Measurements from ENCODE around the gene PNMA8A. TPM values are rescaled to one million over a fixed set of nuclear protein-coding genes. Genes with fewer than 3 reads are reported as not detected.
A peak's percentile ranks its signal among the peaks of the same experiment; 100 is the strongest.
"Not testable (repeated sequence)": the region's sequence is repeated elsewhere in the genome, so short reads cannot be mapped to it uniquely, and the experiment has no call there.

PNMA8A gene
- total and polyA plus RNA-seq, 2 experiments from 2014 or later: 17.8 to 21.7 TPM

DNA sequence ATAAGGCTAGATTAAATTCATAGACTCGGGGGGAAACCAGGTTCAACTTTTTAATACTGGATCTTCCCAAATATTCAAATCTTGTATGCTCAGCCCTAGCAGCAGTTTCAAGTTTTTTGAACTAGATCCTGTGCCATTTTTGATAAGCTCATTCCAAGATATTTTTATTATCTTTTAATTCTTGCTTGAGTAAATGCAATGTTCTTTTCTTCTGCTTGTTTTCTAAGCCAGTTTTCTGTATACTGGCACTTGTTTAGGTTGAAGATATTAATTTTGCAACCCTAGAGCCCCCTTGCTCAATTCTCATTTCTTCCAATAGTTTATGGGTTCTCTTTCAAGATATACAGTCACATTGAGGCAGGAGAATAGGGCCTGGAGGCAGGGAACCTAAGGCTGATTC is 29.5 kb downstream of the PNMA8A start (continued):
- TF ChIP-seq CREB1 (CRISPR knock-in tag; IDR thresholded peaks at IDR 0.05; ENCODE audit: low read depth): no peak
- TF ChIP-seq, protein P1, sequence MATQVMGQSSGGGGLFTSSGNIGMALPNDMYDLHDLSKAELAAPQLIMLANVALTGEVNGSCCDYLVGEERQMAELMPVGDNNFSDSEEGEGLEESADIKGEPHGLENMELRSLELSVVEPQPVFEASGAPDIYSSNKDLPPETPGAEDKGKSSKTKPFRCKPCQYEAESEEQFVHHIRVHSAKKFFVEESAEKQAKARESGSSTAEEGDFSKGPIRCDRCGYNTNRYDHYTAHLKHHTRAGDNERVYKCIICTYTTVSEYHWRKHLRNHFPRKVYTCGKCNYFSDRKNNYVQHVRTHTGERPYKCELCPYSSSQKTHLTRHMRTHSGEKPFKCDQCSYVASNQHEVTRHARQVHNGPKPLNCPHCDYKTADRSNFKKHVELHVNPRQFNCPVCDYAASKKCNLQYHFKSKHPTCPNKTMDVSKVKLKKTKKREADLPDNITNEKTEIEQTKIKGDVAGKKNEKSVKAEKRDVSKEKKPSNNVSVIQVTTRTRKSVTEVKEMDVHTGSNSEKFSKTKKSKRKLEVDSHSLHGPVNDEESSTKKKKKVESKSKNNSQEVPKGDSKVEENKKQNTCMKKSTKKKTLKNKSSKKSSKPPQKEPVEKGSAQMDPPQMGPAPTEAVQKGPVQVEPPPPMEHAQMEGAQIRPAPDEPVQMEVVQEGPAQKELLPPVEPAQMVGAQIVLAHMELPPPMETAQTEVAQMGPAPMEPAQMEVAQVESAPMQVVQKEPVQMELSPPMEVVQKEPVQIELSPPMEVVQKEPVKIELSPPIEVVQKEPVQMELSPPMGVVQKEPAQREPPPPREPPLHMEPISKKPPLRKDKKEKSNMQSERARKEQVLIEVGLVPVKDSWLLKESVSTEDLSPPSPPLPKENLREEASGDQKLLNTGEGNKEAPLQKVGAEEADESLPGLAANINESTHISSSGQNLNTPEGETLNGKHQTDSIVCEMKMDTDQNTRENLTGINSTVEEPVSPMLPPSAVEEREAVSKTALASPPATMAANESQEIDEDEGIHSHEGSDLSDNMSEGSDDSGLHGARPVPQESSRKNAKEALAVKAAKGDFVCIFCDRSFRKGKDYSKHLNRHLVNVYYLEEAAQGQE (IDR thresholded peaks at IDR 0.05; ENCODE audit: unreplicated experiment): no peak
- TF ChIP-seq POLR2AphosphoS5 (IDR thresholded peaks at IDR 0.05; ENCODE audit: low read depth): no peak
- TF ChIP-seq EZH2phosphoT487 (IDR thresholded peaks at IDR 0.05; ENCODE audit: unreplicated experiment): no peak

DNA sequence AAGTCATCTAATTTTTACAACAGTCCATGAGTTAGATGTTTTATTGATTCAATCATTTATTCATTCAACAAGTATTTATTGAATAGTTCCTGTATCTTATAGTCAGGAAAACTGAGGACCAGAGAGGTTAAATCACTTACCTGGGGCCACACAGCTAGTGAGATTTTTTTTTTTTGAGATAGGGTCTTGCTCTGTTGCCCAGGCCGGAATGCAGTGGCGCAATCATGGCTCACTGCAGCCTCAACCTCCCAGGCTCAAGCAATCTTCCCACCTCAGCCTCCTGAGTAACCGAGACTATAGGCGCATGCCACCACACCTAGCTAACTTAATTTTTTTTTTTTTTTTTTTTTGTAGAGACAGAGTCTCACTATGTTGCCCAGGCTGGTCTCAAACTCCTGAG is 35.7 kb downstream of the PNMA8A start:
- not testable (repeated sequence) for H3F3A ChIP-seq (replicated peaks; ENCODE audit: low read depth); ATAC-seq

DNA sequence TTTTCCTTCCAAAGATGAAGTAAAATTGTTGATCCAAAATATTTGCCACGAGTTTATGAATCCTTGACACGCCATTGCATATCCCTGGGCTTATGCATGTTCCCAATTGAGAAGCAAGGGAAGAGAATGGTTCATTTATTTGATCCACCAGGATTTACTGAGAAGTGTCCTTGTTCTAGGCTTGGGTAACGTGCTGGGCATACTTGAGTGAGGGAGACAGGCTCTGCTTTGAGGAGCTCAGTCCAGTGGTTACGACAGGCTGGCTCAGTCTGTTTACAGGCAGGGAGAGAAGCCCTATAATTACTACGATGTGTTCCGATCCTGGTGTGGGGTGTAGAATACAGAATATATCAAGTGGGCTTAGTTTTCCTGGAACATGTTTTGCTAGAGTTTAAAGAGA is 36.4 kb downstream of the PNMA8A start:
- H3K27ac ChIP-seq (ENCODE audit: low read depth): no peak overlapping the region
- Mint-ChIP-seq H3K27ac (no peak overlapping the region), H3K27me3 (ENCODE audit: insufficient read depth, low read depth, poor library complexity) (no peaks in the 10 kb centered on the region), H3K9me3 (no peaks in the 10 kb centered on the region), H3K36me3 (ENCODE audit: low read depth) (no peaks in the 10 kb centered on the region), H3K4me1 (no peaks in the 10 kb centered on the region), H3K4me3 (no peak overlapping the region)
- no peaks in the 10 kb centered on the region for H3F3A ChIP-seq (replicated peaks; ENCODE audit: low read depth)
- H2AFZ ChIP-seq: peak overlapping the region; percentile 38; the same call in 1 of the 2 replicates
- H3K36me3 ChIP-seq (ENCODE audit: insufficient read depth): no peaks in the 10 kb centered on the region
- H3K79me2 ChIP-seq (replicated peaks; ENCODE audit: insufficient read depth): no peaks in the 10 kb centered on the region
- no peaks in the 10 kb centered on the region for H3K4me1 ChIP-seq (ENCODE audit: insufficient read depth)
- H3K27me3 ChIP-seq (ENCODE audit: insufficient read depth): no peaks in the 10 kb centered on the region
- H4K20me1 ChIP-seq (replicated peaks; ENCODE audit: insufficient read depth): no peaks in the 10 kb centered on the region
- DNase-seq (ENCODE audit: low spot score): no peak
- no peak overlapping the region for H3K4me3 ChIP-seq
- no peak overlapping the region for H3K4me2 ChIP-seq
- no peak for ATAC-seq
- no peaks in the 10 kb centered on the region for H3K9me2 ChIP-seq (ENCODE audit: insufficient read depth)
- TF ChIP-seq JUNB (IDR thresholded peaks at IDR 0.05; ENCODE audit: unreplicated experiment) (no peak), STAT1 (IDR thresholded peaks at IDR 0.05; ENCODE audit: unreplicated experiment) (no peak), CREB1 (CRISPR knock-in tag; IDR thresholded peaks at IDR 0.05; ENCODE audit: low read depth) (no peak), EZH2phosphoT487 (IDR thresholded peaks at IDR 0.05; ENCODE audit: unreplicated experiment) (no peak), NANOG (IDR thresholded peaks at IDR 0.05; ENCODE audit: borderline replicate concordance) (no peak), ZNF331 (CRISPR knock-in tag; IDR thresholded peaks at IDR 0.05; ENCODE audit: low read depth) (no peak), POLR2AphosphoS5 (IDR thresholded peaks at IDR 0.05; ENCODE audit: low read depth) (no peak), ZNF114 (CRISPR knock-in tag; IDR thresholded peaks at IDR 0.05) (no peak), EZH2 (IDR thresholded peaks at IDR 0.05; ENCODE audit: low read depth, unreplicated experiment) (no peak)
- TF ChIP-seq, protein P2, sequence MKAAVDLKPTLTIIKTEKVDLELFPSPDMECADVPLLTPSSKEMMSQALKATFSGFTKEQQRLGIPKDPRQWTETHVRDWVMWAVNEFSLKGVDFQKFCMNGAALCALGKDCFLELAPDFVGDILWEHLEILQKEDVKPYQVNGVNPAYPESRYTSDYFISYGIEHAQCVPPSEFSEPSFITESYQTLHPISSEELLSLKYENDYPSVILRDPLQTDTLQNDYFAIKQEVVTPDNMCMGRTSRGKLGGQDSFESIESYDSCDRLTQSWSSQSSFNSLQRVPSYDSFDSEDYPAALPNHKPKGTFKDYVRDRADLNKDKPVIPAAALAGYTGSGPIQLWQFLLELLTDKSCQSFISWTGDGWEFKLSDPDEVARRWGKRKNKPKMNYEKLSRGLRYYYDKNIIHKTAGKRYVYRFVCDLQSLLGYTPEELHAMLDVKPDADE (IDR thresholded peaks at IDR 0.05): no peak
- TF ChIP-seq, protein P3, sequence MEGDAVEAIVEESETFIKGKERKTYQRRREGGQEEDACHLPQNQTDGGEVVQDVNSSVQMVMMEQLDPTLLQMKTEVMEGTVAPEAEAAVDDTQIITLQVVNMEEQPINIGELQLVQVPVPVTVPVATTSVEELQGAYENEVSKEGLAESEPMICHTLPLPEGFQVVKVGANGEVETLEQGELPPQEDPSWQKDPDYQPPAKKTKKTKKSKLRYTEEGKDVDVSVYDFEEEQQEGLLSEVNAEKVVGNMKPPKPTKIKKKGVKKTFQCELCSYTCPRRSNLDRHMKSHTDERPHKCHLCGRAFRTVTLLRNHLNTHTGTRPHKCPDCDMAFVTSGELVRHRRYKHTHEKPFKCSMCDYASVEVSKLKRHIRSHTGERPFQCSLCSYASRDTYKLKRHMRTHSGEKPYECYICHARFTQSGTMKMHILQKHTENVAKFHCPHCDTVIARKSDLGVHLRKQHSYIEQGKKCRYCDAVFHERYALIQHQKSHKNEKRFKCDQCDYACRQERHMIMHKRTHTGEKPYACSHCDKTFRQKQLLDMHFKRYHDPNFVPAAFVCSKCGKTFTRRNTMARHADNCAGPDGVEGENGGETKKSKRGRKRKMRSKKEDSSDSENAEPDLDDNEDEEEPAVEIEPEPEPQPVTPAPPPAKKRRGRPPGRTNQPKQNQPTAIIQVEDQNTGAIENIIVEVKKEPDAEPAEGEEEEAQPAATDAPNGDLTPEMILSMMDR (conservative IDR thresholded peaks at IDR 0.05; ENCODE audit: low read depth in 2 of 2): no peak
- TF ChIP-seq, protein P1 (IDR thresholded peaks at IDR 0.05; ENCODE audit: unreplicated experiment): no peak

More for the DNA sequence above, 35.7 kb downstream of the PNMA8A start:
- not testable (repeated sequence) for H3K27me3 ChIP-seq (ENCODE audit: insufficient read depth); H3K27ac ChIP-seq (ENCODE audit: low read depth); H3K4me1 Mint-ChIP-seq; H3K27ac Mint-ChIP-seq; H3K36me3 ChIP-seq (ENCODE audit: insufficient read depth); DNase-seq (ENCODE audit: low spot score); H3K9me2 ChIP-seq (ENCODE audit: insufficient read depth); H3K4me3 Mint-ChIP-seq; H2AFZ ChIP-seq; H3K9me3 Mint-ChIP-seq; H3K36me3 Mint-ChIP-seq (ENCODE audit: low read depth); H3K4me1 ChIP-seq (ENCODE audit: insufficient read depth); H3K4me3 ChIP-seq; H3K4me2 ChIP-seq; H3K79me2 ChIP-seq (replicated peaks; ENCODE audit: insufficient read depth); H4K20me1 ChIP-seq (replicated peaks; ENCODE audit: insufficient read depth); H3K27me3 Mint-ChIP-seq (ENCODE audit: insufficient read depth, low read depth, poor library complexity)
